Hepatocyte (in vitro differentiated cells): ENCODE measurements around the gene ITGB7. TPM values are rescaled to one million over a fixed set of nuclear protein-coding genes. Genes with fewer than 3 reads are reported as not detected.

Experiments used
- DNase-seq: peaks from one replicate; pipeline ENCODE4 v3.0.0-alpha.2; 2016; ENCODE audit warnings: low spot score
- H2AFZ ChIP-seq: fragments of 200-600 bp; sonication (generic); 2 replicates; pipeline ENCODE4 v1.6.0; 2016; ENCODE audit warnings: antibody characterized with exemption, mild to moderate bottlenecking
- H3K27ac ChIP-seq: fragments of 200-600 bp; sonication (generic); 2 replicates; pipeline ENCODE4 v1.5.1; 2016; ENCODE audit warnings: mild to moderate bottlenecking
- H3K27me3 ChIP-seq: fragments of 200-600 bp; sonication (generic); 2 replicates; pipeline ENCODE4 v1.6.1; 2016
- H3K36me3 ChIP-seq: fragments of 200-600 bp; sonication (generic); replicated peaks from 2 replicates; pipeline ENCODE4 v1.5.1; 2016; ENCODE audit warnings: low read depth; ENCODE audit not compliant: insufficient read depth
- H3K4me1 ChIP-seq: fragments of 200-600 bp; sonication (generic); 2 replicates; pipeline ENCODE4 v1.5.1; 2016; ENCODE audit warnings: mild to moderate bottlenecking, moderate library complexity; ENCODE audit not compliant: insufficient read depth
- H3K4me2 ChIP-seq: fragments of 200-600 bp; sonication (generic); 2 replicates; pipeline ENCODE4 v1.6.0; 2016
- H3K4me3 ChIP-seq: fragments of 200-600 bp; sonication (generic); 2 replicates; pipeline ENCODE4 v1.5.1; 2016; ENCODE audit warnings: mild to moderate bottlenecking
- H3K79me2 ChIP-seq: fragments of 200-600 bp; sonication (generic); 2 replicates; pipeline ENCODE4 v1.6.0; 2017; ENCODE audit warnings: mild to moderate bottlenecking
- H3K9me2 ChIP-seq: fragments of 200-600 bp; sonication (generic); replicated peaks from 2 replicates; pipeline ENCODE4 v1.6.0; 2017; ENCODE audit warnings: mild to moderate bottlenecking; ENCODE audit not compliant: insufficient read depth
- H3K9me3 ChIP-seq: fragments of 200-600 bp; sonication (generic); 2 replicates; pipeline ENCODE4 v1.5.1; 2016; ENCODE audit warnings: low read depth, mild to moderate bottlenecking
- H4K20me1 ChIP-seq: fragments of 200-600 bp; sonication (generic); 2 replicates; pipeline ENCODE4 v1.6.0; 2016; ENCODE audit warnings: mild to moderate bottlenecking; ENCODE audit not compliant: insufficient read depth, poor library complexity, severe bottlenecking
- EZH2 ChIP-seq: fragments of 200-600 bp; sonication (generic); IDR thresholded peaks from 2 replicates; pipeline ENCODE4 v1.6.1; 2016; ENCODE audit warnings: antibody characterized with exemption, mild to moderate bottlenecking, borderline replicate concordance
- EZH2phosphoT487 ChIP-seq: fragments of 200-600 bp; sonication (generic); IDR thresholded peaks from one replicate; pipeline ENCODE4 v1.6.1; 2018; ENCODE audit warnings: antibody characterized with exemption, mild to moderate bottlenecking, low read depth, moderate library complexity; ENCODE audit not compliant: unreplicated experiment, severe bottlenecking
- WGBS: methylation state at CpG from one replicate; pipeline ENCODE4 v1.1.6; 2016; ENCODE audit warnings: low lambda C conversion rate; ENCODE audit errors: missing lambda C conversion rate; 5-methylcytosine and 5-hydroxymethylcytosine counted together
- polyA plus RNA-seq: library from polyadenylated mRNA; unstranded; fragments of >200 nt; fragmentation: Nextera tagmentation; extraction: Ambion mirVana; gene quantifications from 2 replicates; pipeline ENCODE4 v1.2.1, GENCODE V29; 2016
- total RNA-seq: library from RNA; depleted of rRNA; stranded (reverse); fragments of >200 nt; gene quantifications from 2 replicates; pipeline ENCODE4 v1.2.3, GENCODE V29; 2014
- TF ChIP-seq, protein P1 (sequence below): fragments of 200-600 bp; sonication (generic); IDR thresholded peaks from 2 replicates; pipeline ENCODE4 v1.5.1; 2016; ENCODE audit warnings: antibody characterized with exemption, mild to moderate bottlenecking; ENCODE audit not compliant: poor library complexity

Gene ITGB7
- total and polyA plus RNA-seq, 2 experiments from 2014 or later, result 0.23 TPM; not detected in 1

DNA sequence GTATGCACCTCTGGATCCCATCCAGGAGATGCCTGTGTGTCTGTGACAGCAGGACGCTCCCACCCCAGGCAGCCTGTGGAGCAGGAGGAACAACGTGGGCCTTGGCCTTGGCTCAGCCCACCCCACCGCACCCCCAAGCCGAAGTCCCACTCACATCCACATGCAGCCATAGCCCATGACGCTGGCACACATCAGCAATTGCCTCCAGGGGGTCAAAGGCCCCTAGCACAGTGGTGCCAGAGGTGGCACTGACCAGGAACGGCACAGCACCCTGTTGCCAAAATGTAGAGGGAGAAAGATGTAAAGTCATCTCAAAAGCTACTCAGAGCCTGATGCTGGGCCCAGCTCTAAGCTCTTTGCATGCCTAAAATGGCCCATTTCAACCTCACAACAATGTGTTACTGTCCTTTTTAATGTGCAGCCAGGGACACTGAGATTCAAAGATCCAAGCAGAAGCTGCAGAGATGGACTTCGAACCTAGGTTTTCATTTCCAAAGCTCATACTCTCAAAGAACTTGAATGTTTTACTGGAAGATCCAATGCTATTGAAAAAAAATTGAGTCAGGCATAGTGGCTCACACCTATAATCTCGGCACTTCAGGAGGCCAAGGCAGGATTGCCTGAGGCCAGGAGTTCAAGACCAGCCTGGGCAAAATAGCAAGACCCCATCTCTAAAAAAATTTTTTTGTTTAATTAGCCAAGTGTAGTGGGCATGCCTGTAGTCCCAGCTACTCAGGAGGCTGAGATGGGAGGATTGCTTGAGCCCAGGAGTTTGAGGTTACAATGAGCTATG, 45.7 kb downstream of the ITGB7 start:
- Histone ChIP-seq H4K20me1 (no peaks in the 10 kb centered on the region), H3K4me2 (no peak overlapping the region), H3K9me3 (no peaks in the 10 kb centered on the region), H3K4me1 (no peaks in the 10 kb centered on the region), H2AFZ (no peak overlapping the region), H3K9me2 (no peaks in the 10 kb centered on the region), H3K27me3 (no peaks in the 10 kb centered on the region), H3K27ac (no peak overlapping the region), H3K36me3 (no peaks in the 10 kb centered on the region), H3K79me2 (no peaks in the 10 kb centered on the region), H3K4me3 (no peak overlapping the region)
- TF ChIP-seq, protein P1, sequence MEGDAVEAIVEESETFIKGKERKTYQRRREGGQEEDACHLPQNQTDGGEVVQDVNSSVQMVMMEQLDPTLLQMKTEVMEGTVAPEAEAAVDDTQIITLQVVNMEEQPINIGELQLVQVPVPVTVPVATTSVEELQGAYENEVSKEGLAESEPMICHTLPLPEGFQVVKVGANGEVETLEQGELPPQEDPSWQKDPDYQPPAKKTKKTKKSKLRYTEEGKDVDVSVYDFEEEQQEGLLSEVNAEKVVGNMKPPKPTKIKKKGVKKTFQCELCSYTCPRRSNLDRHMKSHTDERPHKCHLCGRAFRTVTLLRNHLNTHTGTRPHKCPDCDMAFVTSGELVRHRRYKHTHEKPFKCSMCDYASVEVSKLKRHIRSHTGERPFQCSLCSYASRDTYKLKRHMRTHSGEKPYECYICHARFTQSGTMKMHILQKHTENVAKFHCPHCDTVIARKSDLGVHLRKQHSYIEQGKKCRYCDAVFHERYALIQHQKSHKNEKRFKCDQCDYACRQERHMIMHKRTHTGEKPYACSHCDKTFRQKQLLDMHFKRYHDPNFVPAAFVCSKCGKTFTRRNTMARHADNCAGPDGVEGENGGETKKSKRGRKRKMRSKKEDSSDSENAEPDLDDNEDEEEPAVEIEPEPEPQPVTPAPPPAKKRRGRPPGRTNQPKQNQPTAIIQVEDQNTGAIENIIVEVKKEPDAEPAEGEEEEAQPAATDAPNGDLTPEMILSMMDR, result no peak
- TF ChIP-seq EZH2phosphoT487, result no peak
- TF ChIP-seq EZH2, result no peak
- DNase-seq, result no peak
- WGBS, result 96% methylated on average over 8 of the region's 8 CpGs

DNA sequence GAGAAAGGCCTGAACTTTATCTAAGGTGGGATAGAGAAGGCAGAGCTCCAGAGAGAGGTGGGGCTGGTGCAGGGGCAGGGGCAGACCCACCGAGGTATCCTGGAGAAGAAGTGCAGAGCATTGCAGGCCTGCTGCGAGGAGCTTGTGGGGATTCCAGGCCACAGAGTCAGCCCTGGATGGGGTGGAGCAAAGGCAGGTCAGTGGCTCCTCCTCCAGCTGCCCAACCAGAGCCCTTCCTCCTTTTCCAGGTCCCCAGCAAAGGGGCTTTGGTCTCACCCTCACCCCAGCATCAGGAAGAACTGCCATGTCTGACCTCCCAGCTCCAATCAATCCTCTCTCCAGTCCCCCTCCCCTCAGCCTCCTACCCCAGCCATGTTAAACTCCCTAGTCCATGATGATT, 46.4 kb downstream of the ITGB7 start:
- no peaks in the 10 kb centered on the region for H3K9me2 ChIP-seq
- WGBS, result 86% methylated on average over 2 of the region's 2 CpGs
- DNase-seq, result no peak
- H3K27ac ChIP-seq, result no peak overlapping the region
- H3K4me3 ChIP-seq, result no peak overlapping the region
- no peaks in the 10 kb centered on the region for H3K4me1 ChIP-seq
- H2AFZ ChIP-seq, result no peak overlapping the region
- TF ChIP-seq, protein P1, result no peak
- no peak for TF ChIP-seq EZH2
- no peak for TF ChIP-seq EZH2phosphoT487
- H3K36me3 ChIP-seq, result no peaks in the 10 kb centered on the region
- H3K27me3 ChIP-seq, result no peaks in the 10 kb centered on the region
- no peaks in the 10 kb centered on the region for H3K9me3 ChIP-seq
- no peak overlapping the region for H3K4me2 ChIP-seq
- no peaks in the 10 kb centered on the region for H4K20me1 ChIP-seq
- no peaks in the 10 kb centered on the region for H3K79me2 ChIP-seq

DNA sequence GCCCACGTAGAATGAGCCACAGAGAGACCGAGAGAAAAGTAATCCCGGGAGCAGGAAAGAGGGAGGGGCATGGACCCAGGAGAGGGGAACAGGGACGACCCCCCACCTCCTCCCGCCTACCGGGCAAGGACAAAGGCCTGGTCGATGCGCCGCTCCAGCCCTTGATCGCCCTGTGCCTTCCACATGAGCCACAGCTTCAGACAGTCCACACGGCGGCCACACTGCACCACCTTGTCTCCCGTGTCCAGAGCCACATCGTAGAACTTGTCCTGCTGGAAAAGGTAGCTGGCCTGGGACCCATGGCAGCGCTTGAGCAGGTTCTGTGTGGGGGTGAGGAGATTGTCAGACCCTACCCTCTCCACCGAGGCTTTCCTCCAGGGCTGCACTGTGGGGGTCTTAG, 47.1 kb downstream of the ITGB7 start:
- no peak overlapping the region for H3K4me2 ChIP-seq
- no peaks in the 10 kb centered on the region for H3K4me1 ChIP-seq
- no peaks in the 10 kb centered on the region for H3K79me2 ChIP-seq
- H3K9me3 ChIP-seq, result no peaks in the 10 kb centered on the region
- H4K20me1 ChIP-seq, result no peaks in the 10 kb centered on the region
- H3K9me2 ChIP-seq, result no peaks in the 10 kb centered on the region
- no peak overlapping the region for H3K4me3 ChIP-seq
- no peak overlapping the region for H3K27ac ChIP-seq
- WGBS, result 84% methylated on average over 16 of the region's 16 CpGs
- TF ChIP-seq EZH2phosphoT487 (no peak), EZH2 (no peak)
- TF ChIP-seq, protein P1, result no peak
- no peaks in the 10 kb centered on the region for H3K36me3 ChIP-seq
- no peak overlapping the region for H2AFZ ChIP-seq
- H3K27me3 ChIP-seq, result no peaks in the 10 kb centered on the region
- no peak for DNase-seq
